Epithelial cell of esophagus (primary cell): ENCODE results near the gene CDC14A.

Experiments used
- DNase-seq: peaks from one replicate; pipeline ENCODE4 v3.0.0; 2010; ENCODE audit warnings: low read depth
- H3K4me3 ChIP-seq: 2 replicates; pipeline ENCODE4 v1.5.1; 2011; ENCODE audit warnings: mild to moderate bottlenecking, low read length, control low read depth
- TF ChIP-seq, protein P1 (sequence below): IDR thresholded peaks from 2 replicates; pipeline ENCODE4 v1.5.1; 2011; ENCODE audit warnings: low read depth, mild to moderate bottlenecking, low read length, control low read depth, inconsistent platforms; ENCODE audit not compliant: insufficient read depth; ENCODE audit errors: missing control alignments

CDC14A gene

DNA sequence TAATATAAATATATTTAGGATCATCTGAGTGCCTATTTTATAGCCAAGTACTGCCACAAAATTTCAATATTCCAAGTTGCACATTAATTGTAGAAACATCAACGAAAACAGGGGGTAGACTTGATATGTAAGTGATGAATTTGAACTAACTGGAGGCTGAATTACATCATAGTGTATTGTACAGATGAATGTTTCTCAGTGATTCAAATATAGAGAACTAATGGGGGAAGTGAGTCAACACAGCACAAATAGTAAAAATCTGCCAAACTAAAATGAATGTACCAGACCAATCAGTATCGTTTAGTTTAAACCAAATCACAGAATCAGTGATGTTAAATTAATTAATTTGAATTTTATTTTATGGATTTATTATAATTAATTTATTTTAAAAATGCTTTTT, 43.5 kb upstream of the CDC14A start:
- DNase-seq: peak; percentile 49
- no peak overlapping the region for H3K4me3 ChIP-seq
- TF ChIP-seq, protein P1, sequence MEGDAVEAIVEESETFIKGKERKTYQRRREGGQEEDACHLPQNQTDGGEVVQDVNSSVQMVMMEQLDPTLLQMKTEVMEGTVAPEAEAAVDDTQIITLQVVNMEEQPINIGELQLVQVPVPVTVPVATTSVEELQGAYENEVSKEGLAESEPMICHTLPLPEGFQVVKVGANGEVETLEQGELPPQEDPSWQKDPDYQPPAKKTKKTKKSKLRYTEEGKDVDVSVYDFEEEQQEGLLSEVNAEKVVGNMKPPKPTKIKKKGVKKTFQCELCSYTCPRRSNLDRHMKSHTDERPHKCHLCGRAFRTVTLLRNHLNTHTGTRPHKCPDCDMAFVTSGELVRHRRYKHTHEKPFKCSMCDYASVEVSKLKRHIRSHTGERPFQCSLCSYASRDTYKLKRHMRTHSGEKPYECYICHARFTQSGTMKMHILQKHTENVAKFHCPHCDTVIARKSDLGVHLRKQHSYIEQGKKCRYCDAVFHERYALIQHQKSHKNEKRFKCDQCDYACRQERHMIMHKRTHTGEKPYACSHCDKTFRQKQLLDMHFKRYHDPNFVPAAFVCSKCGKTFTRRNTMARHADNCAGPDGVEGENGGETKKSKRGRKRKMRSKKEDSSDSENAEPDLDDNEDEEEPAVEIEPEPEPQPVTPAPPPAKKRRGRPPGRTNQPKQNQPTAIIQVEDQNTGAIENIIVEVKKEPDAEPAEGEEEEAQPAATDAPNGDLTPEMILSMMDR: no peak

DNA sequence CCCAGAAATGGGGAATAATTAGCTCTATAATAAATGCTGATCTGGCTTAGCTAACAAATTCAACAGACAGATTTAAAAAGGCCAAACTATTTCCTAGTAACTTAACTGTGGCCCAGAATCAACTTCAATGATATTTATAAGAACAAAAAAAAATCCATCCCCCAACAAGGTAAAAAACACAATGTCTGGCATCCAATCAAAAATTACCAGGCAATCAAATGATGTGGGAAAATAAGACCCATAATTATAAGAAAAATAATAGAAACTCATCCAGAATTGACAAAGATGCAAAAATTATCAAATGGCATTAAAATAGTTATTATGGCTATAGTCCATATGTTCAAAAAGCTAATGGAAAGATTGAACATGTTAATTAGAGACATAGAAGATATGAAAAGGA, 42.4 kb upstream of the CDC14A start:
- TF ChIP-seq, protein P1: no peak
- no peak overlapping the region for H3K4me3 ChIP-seq
- no peak for DNase-seq

DNA sequence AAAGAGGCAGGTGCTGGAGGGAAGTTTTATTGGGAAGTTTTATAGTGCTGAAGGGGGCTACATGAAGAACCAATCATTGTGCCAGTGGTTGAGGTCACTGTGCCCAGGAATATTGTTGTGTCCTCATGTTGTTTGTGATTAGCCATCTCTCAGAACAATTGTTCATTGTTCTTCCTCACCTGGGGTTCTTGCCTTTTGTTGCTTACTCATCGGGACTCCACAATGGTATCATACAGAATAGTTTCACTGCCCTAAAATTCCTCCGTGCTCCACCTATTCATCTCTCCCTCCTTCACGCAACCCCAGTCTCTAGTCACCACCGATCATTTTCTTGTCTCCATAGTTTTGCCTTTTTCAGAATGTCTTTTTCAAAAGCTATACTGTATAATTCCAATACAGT, 38.9 kb upstream of the CDC14A start:
- no peak overlapping the region for H3K4me3 ChIP-seq
- TF ChIP-seq, protein P1: no peak
- DNase-seq: peak; percentile 16

DNA sequence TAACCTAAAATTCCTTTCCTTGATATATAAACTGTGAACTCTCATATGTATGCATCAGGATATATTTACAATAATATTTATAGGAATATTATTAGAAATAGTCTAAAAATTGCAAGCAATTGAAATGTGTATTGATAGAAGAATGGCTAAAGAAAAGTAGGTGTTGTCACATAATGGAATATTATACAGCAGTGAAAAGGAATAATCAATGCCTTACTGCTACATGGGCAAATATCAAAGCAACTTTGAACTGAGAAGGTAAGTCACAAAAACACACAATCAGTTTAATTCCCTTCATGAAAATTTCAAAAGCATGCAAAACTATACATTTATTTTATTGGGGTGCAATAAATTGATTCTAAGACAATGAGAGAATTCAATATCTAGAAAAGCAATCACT, 35.7 kb upstream of the CDC14A start:
- H3K4me3 ChIP-seq: no peak overlapping the region
- no peak for DNase-seq

DNA sequence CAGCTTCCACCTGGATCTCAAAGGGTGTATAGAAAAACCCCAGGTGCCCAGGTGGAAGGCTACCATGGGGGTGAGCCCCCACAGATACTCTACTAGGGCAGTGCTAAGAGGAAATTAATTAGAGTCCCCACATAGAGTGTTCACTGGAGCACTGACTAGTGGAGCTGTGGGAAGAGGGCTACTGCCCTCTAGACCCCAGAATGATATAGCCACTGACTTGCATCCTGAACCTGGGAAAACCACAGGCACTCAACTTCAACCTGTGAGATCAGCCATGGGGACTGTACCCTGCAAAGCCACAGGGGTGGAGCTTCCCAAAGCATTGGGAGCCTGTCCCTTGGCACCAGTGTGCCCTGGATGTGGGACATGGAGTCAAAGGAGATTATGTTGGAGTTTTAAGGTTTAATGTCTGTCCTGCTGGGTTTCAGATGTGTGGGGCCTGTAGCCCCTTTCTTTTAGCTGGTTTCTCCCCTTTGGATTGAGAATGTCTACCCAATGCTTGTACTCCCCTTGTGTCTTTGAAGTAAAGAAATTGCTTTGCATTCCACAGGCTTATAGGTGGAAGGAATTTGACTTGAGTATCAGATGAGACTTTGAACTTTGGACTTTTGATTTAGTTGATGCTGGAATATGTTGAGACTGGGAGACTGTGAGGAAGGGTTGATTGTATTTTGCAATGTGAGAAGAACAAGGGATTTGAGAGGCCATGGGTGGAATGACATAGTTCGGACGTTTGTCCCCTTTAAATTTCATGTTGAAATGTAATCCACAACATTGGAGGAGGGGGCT, 31.8 kb upstream of the CDC14A start:
- TF ChIP-seq, protein P1: no peak
- DNase-seq: no peak
- H3K4me3 ChIP-seq: no peak overlapping the region

More for the DNA sequence above, 35.7 kb upstream of the CDC14A start:
- TF ChIP-seq, protein P1: no peak

DNA sequence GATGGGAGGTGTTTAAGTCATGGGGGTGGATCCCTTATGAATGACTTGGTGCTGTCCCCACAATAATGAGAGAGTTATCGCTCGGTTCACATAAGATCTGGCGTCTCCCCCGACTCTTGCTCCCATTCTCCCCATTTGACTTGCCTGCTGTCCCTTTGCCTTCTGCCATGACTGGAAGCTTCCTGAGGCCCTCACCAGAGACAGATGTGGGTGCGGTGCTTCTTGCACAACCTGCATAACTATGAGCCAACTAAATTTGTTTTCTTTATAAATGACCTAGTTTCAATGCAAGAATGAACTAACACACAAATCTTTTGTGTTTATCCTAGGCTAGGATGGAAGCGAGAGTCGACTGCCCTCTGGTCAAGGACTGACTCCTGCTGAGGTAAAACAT, 31.2 kb upstream of the CDC14A start:
- H3K4me3 ChIP-seq: no peak overlapping the region
- no peak for DNase-seq
- TF ChIP-seq, protein P1: no peak

DNA sequence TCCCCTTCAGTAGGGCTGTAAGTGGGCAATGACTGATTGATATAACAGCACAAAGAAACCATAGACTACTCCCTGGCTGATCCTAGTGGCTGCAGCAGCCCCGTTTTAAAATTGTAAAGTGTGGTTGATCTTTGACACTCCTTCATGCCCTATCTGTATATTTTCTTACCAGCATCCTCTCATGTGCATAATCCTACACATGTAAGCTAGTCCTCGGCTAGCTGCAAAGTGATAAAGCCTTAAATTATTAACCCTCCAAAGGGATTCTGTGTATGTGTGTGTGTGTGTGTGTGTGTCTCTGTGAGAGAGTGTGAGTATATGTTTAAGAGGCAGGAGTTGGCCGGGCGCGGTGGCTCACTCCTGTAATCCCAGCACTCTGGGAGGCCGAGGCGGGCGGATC, 30.8 kb upstream of the CDC14A start:
- H3K4me3 ChIP-seq: no peak overlapping the region
- TF ChIP-seq, protein P1: no peak
- DNase-seq: no peak
